PC-3 (cell line): ENCODE results near the gene ZNF423. TPM values are rescaled to one million over a fixed set of nuclear protein-coding genes. Genes with fewer than 3 reads are reported as not detected.

Source experiments
- ATAC-seq: fragments of 200-7000 bp; cut with Tn5 transposase; 2 replicates; pipeline ENCODE4 v1.9.1; 2020; ENCODE audit warnings: mild to moderate bottlenecking, moderate library complexity
- BruUV-seq: library from RNA; stranded (reverse); fragments of 400-500 nt; replicated peaks from 2 replicates; lab custom pipeline; 2021; lab: Mats Ljungman, UMichigan
- CTCF ChIA-PET: fragments of 300-600 bp; sonication (Branson Sonifier 250); formaldehyde crosslinking; loops from one replicate; lab custom pipeline; 2022; ENCODE audit warnings: antibody characterized with exemption; lab: Charles Lee
- POLR2A ChIA-PET: fragments of 300-600 bp; sonication (Branson Sonifier 250); formaldehyde crosslinking; loops from one replicate; lab custom pipeline; 2022; ENCODE audit warnings: antibody characterized with exemption; ENCODE audit not compliant: unreplicated experiment; lab: Charles Lee
- DNase-seq: peaks from one replicate; pipeline ENCODE4 v3.0.0-alpha.2; 2015
- H2AFZ ChIP-seq: fragments of 300-600 bp; sonication (generic); 2 replicates; pipeline ENCODE4 v1.6.0; 2016; ENCODE audit warnings: antibody characterized with exemption, low read length
- H3F3A ChIP-seq: fragments of 300-600 bp; sonication (generic); one replicate; pipeline ENCODE4 v1.6.0; 2017; ENCODE audit warnings: antibody characterized with exemption, low read length, control low read depth, mild to moderate bottlenecking; ENCODE audit not compliant: unreplicated experiment
- H3K27ac ChIP-seq: fragments of 300-600 bp; sonication (generic); 2 replicates; pipeline ENCODE4 v1.5.1; 2016; ENCODE audit warnings: mild to moderate bottlenecking, low read length
- H3K27me3 ChIP-seq: fragments of 300-600 bp; sonication (generic); 2 replicates; pipeline ENCODE4 v1.6.1; 2016; ENCODE audit warnings: low read length, mixed read lengths
- H3K36me3 ChIP-seq: fragments of 300-600 bp; sonication (generic); 2 replicates; pipeline ENCODE4 v1.6.1; 2016; ENCODE audit warnings: low read depth, mixed run types, low read length, mixed read lengths
- H3K4me1 ChIP-seq: fragments of 300-600 bp; sonication (generic); 2 replicates; pipeline ENCODE4 v1.5.1; 2016; ENCODE audit warnings: low read length; ENCODE audit not compliant: insufficient read depth
- H3K4me2 ChIP-seq: fragments of 300-600 bp; sonication (generic); 2 replicates; pipeline ENCODE4 v1.6.0; 2016; ENCODE audit warnings: low read length
- H3K4me3 ChIP-seq: fragments of 300-600 bp; sonication (generic); 2 replicates; pipeline ENCODE4 v1.5.1; 2016; ENCODE audit warnings: mild to moderate bottlenecking, low read length, mixed read lengths
- H3K79me2 ChIP-seq: fragments of 300-600 bp; sonication (generic); 2 replicates; pipeline ENCODE4 v1.6.1; 2017; ENCODE audit warnings: low read length, mixed read lengths
- H3K9ac ChIP-seq: fragments of 300-600 bp; sonication (generic); 2 replicates; pipeline ENCODE4 v1.6.0; 2016; ENCODE audit warnings: mild to moderate bottlenecking, low read length
- H3K9me2 ChIP-seq: fragments of 300-600 bp; sonication (generic); replicated peaks from 2 replicates; pipeline ENCODE4 v1.6.1; 2016; ENCODE audit warnings: mixed run types, low read length, mixed read lengths
- H3K9me3 ChIP-seq: fragments of 300-600 bp; sonication (generic); 2 replicates; pipeline ENCODE4 v1.6.1; 2016; ENCODE audit warnings: low read length, mixed read lengths
- H4K20me1 ChIP-seq: fragments of 300-600 bp; sonication (generic); 2 replicates; pipeline ENCODE4 v1.6.1; 2016; ENCODE audit warnings: low read length, mixed read lengths
- EZH2 ChIP-seq: fragments of 300-600 bp; sonication (generic); IDR thresholded peaks from one replicate; pipeline ENCODE4 v1.6.1; 2017; ENCODE audit warnings: antibody characterized with exemption, mild to moderate bottlenecking, low read length; ENCODE audit not compliant: unreplicated experiment
- EZH2phosphoT487 ChIP-seq: fragments of 300-600 bp; sonication (generic); IDR thresholded peaks from 2 replicates; pipeline ENCODE4 v1.6.1; 2018; ENCODE audit warnings: mild to moderate bottlenecking, antibody characterized with exemption, low read length, borderline replicate concordance
- intact Hi-C: fragments of 100-400 bp; cut with micrococcal nuclease; formaldehyde crosslinking; loops from 2 replicates; pipeline ENCODE4 v1.9.0; 2023
- total RNA-seq: library from RNA; depleted of rRNA; stranded (reverse); fragments of >200 nt; gene quantifications from 2 replicates; pipeline ENCODE4 v1.2.3, GENCODE V29; 2014
- TF ChIP-seq, protein P1 (sequence below): fragments of 300-600 bp; sonication (generic); conservative IDR thresholded peaks from 2 replicates; pipeline ENCODE4 v1.5.1; 2017; ENCODE audit warnings: antibody characterized with exemption, low read depth, mild to moderate bottlenecking, low read length

The ZNF423 gene
- total RNA-seq, 1 experiment from 2014 or later: not detected

DNA sequence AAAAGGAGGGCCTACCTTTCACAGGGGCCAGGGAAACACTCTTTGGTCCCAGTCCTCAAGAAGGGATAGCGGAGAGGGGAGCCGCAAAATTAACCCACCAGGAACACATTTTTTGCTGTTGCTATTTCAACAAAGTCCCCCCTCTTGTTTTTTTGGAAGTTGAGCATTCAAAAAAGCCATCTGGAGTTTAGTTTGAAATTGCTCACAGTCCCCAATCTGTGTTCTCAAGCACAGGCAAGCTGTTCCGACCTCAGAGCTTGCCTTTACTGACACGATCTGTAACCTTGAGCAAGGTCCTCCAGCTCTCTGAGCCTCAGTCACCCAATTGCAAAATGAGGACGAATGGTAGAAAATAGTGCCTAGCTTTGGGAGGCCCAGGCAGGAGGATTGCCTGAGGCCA is 131.1 kb downstream of the ZNF423 start:
- Histone ChIP-seq H3K9me2 (no peaks in the 10 kb centered on the region), H3K36me3 (no peaks in the 10 kb centered on the region), H3F3A (no peaks in the 10 kb centered on the region), H3K4me2 (no peak overlapping the region), H4K20me1 (no peaks in the 10 kb centered on the region), H3K79me2 (no peaks in the 10 kb centered on the region), H3K9me3 (no peaks in the 10 kb centered on the region), H3K4me1 (no peaks in the 10 kb centered on the region), H3K27me3 (peaks cover 13% of the 10 kb centered on the region), H3K9ac (no peak overlapping the region), H3K27ac (no peak overlapping the region), H3K4me3 (no peak overlapping the region), H2AFZ (no peak overlapping the region)
- ChIA-PET CTCF (no interaction called here), POLR2A (no interaction called here)
- intact Hi-C loops: no loop called here
- DNase-seq: no peak
- TF ChIP-seq EZH2 (no peak), EZH2phosphoT487 (no peak)
- TF ChIP-seq, protein P1, sequence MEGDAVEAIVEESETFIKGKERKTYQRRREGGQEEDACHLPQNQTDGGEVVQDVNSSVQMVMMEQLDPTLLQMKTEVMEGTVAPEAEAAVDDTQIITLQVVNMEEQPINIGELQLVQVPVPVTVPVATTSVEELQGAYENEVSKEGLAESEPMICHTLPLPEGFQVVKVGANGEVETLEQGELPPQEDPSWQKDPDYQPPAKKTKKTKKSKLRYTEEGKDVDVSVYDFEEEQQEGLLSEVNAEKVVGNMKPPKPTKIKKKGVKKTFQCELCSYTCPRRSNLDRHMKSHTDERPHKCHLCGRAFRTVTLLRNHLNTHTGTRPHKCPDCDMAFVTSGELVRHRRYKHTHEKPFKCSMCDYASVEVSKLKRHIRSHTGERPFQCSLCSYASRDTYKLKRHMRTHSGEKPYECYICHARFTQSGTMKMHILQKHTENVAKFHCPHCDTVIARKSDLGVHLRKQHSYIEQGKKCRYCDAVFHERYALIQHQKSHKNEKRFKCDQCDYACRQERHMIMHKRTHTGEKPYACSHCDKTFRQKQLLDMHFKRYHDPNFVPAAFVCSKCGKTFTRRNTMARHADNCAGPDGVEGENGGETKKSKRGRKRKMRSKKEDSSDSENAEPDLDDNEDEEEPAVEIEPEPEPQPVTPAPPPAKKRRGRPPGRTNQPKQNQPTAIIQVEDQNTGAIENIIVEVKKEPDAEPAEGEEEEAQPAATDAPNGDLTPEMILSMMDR: no peak
- BruUV-seq: no TSS peak
- ATAC-seq: no peak

DNA sequence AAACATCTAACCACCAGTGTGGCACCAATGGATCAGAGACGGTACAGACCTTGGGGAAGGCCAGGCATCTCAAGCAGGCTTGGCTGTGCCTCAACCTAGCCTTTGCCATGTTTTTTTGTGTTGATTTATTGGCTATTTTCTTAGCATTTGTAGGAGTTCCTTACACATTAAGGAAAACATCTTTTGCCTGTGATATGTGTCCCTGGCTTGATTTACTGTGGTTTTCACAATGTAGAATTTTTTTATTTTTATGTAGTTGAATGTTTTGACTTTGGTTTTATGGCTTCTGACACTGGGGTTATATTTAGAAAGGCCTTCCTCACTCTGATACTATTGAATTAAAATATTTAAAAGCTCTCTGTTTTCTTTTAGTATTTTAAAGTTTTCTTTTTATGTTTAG is 132.6 kb downstream of the ZNF423 start:
- Histone ChIP-seq H3K27ac (no peak overlapping the region), H2AFZ (no peak overlapping the region), H3K4me2 (no peak overlapping the region), H4K20me1 (no peaks in the 10 kb centered on the region), H3K36me3 (no peaks in the 10 kb centered on the region), H3K9ac (no peak overlapping the region), H3K9me2 (no peaks in the 10 kb centered on the region), H3F3A (no peaks in the 10 kb centered on the region), H3K27me3 (peaks cover 13% of the 10 kb centered on the region), H3K9me3 (no peaks in the 10 kb centered on the region), H3K4me3 (no peak overlapping the region), H3K4me1 (no peaks in the 10 kb centered on the region), H3K79me2 (no peaks in the 10 kb centered on the region)
- DNase-seq: no peak
- CTCF ChIA-PET: no interaction called here
- POLR2A ChIA-PET: no interaction called here
- TF ChIP-seq, protein P1: no peak
- TF ChIP-seq EZH2 (no peak), EZH2phosphoT487 (no peak)
- ATAC-seq: no peak
- BruUV-seq: no TSS peak
- intact Hi-C loops: no loop called here

DNA sequence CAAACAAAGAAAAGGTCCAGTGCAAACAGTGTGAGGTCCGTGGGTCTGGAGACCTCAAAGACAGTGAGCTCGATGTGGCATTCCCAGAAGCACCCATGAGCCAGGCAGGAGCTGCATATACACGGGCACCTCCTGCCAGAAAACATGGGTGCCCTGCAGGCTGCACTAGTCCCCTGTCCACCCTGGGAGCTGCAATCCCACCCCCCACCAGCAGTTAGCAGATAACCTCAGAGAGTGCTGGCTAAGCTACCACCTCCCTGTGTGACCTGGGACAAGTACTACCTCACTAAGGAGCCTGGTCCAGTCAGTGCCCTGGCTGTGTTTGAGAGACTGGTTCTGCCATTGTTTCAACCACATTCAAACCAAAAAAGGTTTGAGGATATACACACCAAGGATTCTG is 135.7 kb downstream of the ZNF423 start:
- ATAC-seq (no peak), DNase-seq (no peak)
- Histone ChIP-seq H3K27ac (no peak overlapping the region), H2AFZ (no peak overlapping the region), H3K9ac (no peak overlapping the region), H3F3A (no peaks in the 10 kb centered on the region), H3K4me2 (no peak overlapping the region), H3K4me1 (no peaks in the 10 kb centered on the region), H3K4me3 (no peak overlapping the region), H3K79me2 (no peaks in the 10 kb centered on the region), H3K9me3 (no peaks in the 10 kb centered on the region), H3K36me3 (no peaks in the 10 kb centered on the region), H4K20me1 (no peaks in the 10 kb centered on the region), H3K9me2 (no peaks in the 10 kb centered on the region), H3K27me3 (peaks cover 13% of the 10 kb centered on the region)
- TF ChIP-seq EZH2 (no peak), EZH2phosphoT487 (no peak)
- TF ChIP-seq, protein P1: no peak
- no TSS peak for BruUV-seq
- intact Hi-C loops: no loop called here
- CTCF ChIA-PET: no interaction called here
- POLR2A ChIA-PET: no interaction called here
